ENCODE measurements around the gene CFAP46.

- TF ChIP-seq SIX5 (IDR thresholded peaks at IDR 0.05; ENCODE audit: low read depth, low read length, severe bottlenecking) (no peak), MXI1 (IDR thresholded peaks at IDR 0.05; ENCODE audit: low read depth, low read length) (no peak), CTCF (IDR thresholded peaks at IDR 0.05 in 2 of 3, conservative IDR thresholded peaks at IDR 0.05 in 1 of 3; ENCODE audit: control insufficient read depth in 2 of 3, extremely low read depth in 1 of 3, insufficient read depth in 1 of 3, low read depth in 3 of 3, low read length in 3 of 3) (no peak), ZNF24 (IDR thresholded peaks at IDR 0.05) (no peak), BRCA1 (IDR thresholded peaks at IDR 0.05; ENCODE audit: low read depth, low read length) (no peak), TBL1XR1 (IDR thresholded peaks at IDR 0.05; ENCODE audit: low read depth, low read length) (no peak), SRF (IDR thresholded peaks at IDR 0.05; ENCODE audit: low read depth in 2 of 2, low read length in 2 of 2) (no peak), PML (IDR thresholded peaks at IDR 0.05; ENCODE audit: low read length) (no peak), NFIC (IDR thresholded peaks at IDR 0.05; ENCODE audit: low read depth, low read length) (no peak), ATF3 (IDR thresholded peaks at IDR 0.05; ENCODE audit: borderline replicate concordance, extremely low read depth, low read depth, low read length) (no peak)
These were observed 8.9 kb downstream of the CFAP46 start for GRCh38 chr10:132933308-132934042.
